Cerebellar nuclear complex (tissue), 1 donor: Measurements from ENCODE around the gene ZER1.

ENCODE experiments used
- DNase-seq, 2 experiments: peaks; one replicate each; lab custom pipeline; 2025; lab: John Stamatoyannopoulos, UW

ZER1 gene

GRCh38 chr9:128690684-128691034 lies 81.1 kb downstream of the ZER1 start:
- DNase-seq, result no peak

GRCh38 chr9:128689820-128690683 lies 81.7 kb downstream of the ZER1 start:
- no peak for DNase-seq

GRCh38 chr9:128689293-128689774 lies 82.4 kb downstream of the ZER1 start:
- DNase-seq, result no peak

GRCh38 chr9:128688501-128689292 lies 83.0 kb downstream of the ZER1 start, which contains the start of gene SET:
TSS of gene SET (plus strand) at chr9:128689222. CDS start at chr9:128689583, 361 bp downstream.
- DNase-seq, result peak; percentile 25 to 58

GRCh38 chr9:128687453-128687852 lies 84.3 kb downstream of the ZER1 start:
- no peak for DNase-seq

GRCh38 chr9:128685636-128686489 lies 85.9 kb downstream of the ZER1 start:
- no peak for DNase-seq

- DNase-seq, result no peak
Observed at GRCh38 chr9:128684325-128685199, 87.2 kb downstream of the ZER1 start.

GRCh38 chr9:128684065-128684324 lies 87.7 kb downstream of the ZER1 start:
- DNase-seq, result no peak

- no peak for DNase-seq
Observed at GRCh38 chr9:128683340-128684064, 88.2 kb downstream of the ZER1 start.
